Measurements from ENCODE around the gene GGPS1. TPM values are rescaled to one million over a fixed set of nuclear protein-coding genes. Genes with fewer than 3 reads are reported as not detected.
A peak's percentile ranks its signal among the peaks of the same experiment; 100 is the strongest.

The GGPS1 gene
- polyA plus RNA-seq, 3 donors, result 7.9 to 53.0 (median 45.8) TPM

GRCh38 chr1:235326719-235327558 is 1.4 kb upstream of the GGPS1 start:
- H3K9me3 ChIP-seq (replicated peaks in 1 of 2; ENCODE audit: control insufficient read depth in 1 of 2, insufficient read depth in 1 of 2, low read length in 2 of 2), result no peaks in the 10 kb centered on the region
- WGBS (ENCODE audit: insufficient coverage), result under 1% methylated on average over 75 of the region's 78 CpGs
- peak overlapping the region; percentile 71 for H3K4me2 ChIP-seq (replicated peaks; ENCODE audit: extremely low read depth, low read length, poor library complexity, severe bottlenecking)
- H2AFZ ChIP-seq (ENCODE audit: insufficient read depth, low read depth, low read length, poor library complexity, severe bottlenecking), result peak overlapping the region; percentile 70
- H3K9ac ChIP-seq (ENCODE audit: insufficient read depth, low read length, poor library complexity, severe bottlenecking), result peak overlapping the region; percentile 96
- H3K36me3 ChIP-seq (replicated peaks in 1 of 2; ENCODE audit: control insufficient read depth in 1 of 2, insufficient read depth in 2 of 2, low read length in 2 of 2), result peaks cover 2 to 9% of the 10 kb centered on the region in 2 donors
- peaks cover 8 to 13% of the 10 kb centered on the region in 2 donors for H3K36me3 Mint-ChIP-seq
- H3K27ac Mint-ChIP-seq, result peak overlapping the region; percentile 95 to 98 (median 97)
- no peaks in the 10 kb centered on the region for H3K27me3 ChIP-seq (ENCODE audit: control insufficient read depth in 2 of 2, insufficient read depth in 2 of 2, low read length in 2 of 2)
- TF ChIP-seq CTCF (IDR thresholded peaks at IDR 0.05), result no peak
- peaks cover 31 to 52% of the 10 kb centered on the region in 2 donors for H3K4me1 ChIP-seq (ENCODE audit: control insufficient read depth in 1 of 2, insufficient read depth in 2 of 2, low read length in 2 of 2)
- intact Hi-C loops (cut with micrococcal nuclease), result loop anchor here (5.0 to 10.0 kb wide), 5 partner anchors 40 to 202 kb away; partner anchors contain the start of genes B3GALNT2 (in 2 of the 2), RBM34 (in 1 of the 2), TBCE (in 1 of the 2) and TOMM20 (in 1 of the 2)
- H3K9me3 Mint-ChIP-seq, result no peaks in the 10 kb centered on the region
- peak; percentile 42 to 74 (median 62) for DNase-seq
- peak overlapping the region; percentile 73 to 99 (median 92) for H3K4me3 ChIP-seq (replicated peaks in 1 of 3; ENCODE audit: low read depth in 2 of 3, low read length in 3 of 3)
- peak overlapping the region; percentile 97 to 99 for H3K4me3 Mint-ChIP-seq
- H3K27me3 Mint-ChIP-seq (ENCODE audit: low read depth in 3 of 3), result peaks cover 0 to 2% (median 0%) of the 10 kb centered on the region in 3 donors
- H3K4me1 Mint-ChIP-seq, result peaks cover 25% of the 10 kb centered on the region
- H3K27ac ChIP-seq (ENCODE audit: low read depth in 1 of 2, low read length in 2 of 2), result peak overlapping the region; percentile 84 to 96
- peaks cover 90% of the 10 kb centered on the region for H3K79me2 ChIP-seq (ENCODE audit: insufficient read depth, low read length)
- H4K20me1 ChIP-seq (ENCODE audit: insufficient read depth, low read length), result peaks cover 77% of the 10 kb centered on the region

GRCh38 chr1:235327559-235328270 is 655 bp upstream of the GGPS1 start, which contains the start of gene ARID4B:
TSS of gene ARID4B (minus strand) at chr1:235328179. CDS start at chr1:235326919, 1,260 bp downstream.
- peaks cover 0 to under 1% of the 10 kb centered on the region in 2 donors for H3K36me3 ChIP-seq (replicated peaks in 1 of 2; ENCODE audit: control insufficient read depth in 1 of 2, insufficient read depth in 2 of 2, low read length in 2 of 2)
- H3K9ac ChIP-seq (ENCODE audit: insufficient read depth, low read length, poor library complexity, severe bottlenecking), result peak within 1 kb of the TSS; percentile 96
- peak within 1 kb of the TSS; percentile 93 for H3K4me2 ChIP-seq (replicated peaks; ENCODE audit: extremely low read depth, low read length, poor library complexity, severe bottlenecking)
- H3K79me2 ChIP-seq (ENCODE audit: insufficient read depth, low read length), result peaks cover 90% of the 10 kb centered on the region
- no peaks in the 10 kb centered on the region for H3K9me3 ChIP-seq (replicated peaks in 1 of 2; ENCODE audit: control insufficient read depth in 1 of 2, insufficient read depth in 1 of 2, low read length in 2 of 2)
- Mint-ChIP-seq H3K27ac (peak within 1 kb of the TSS; percentile 95 to 98 (median 97)), H3K9me3 (no peaks in the 10 kb centered on the region), H3K4me3 (peak within 1 kb of the TSS; percentile 97 to 99), H3K27me3 (ENCODE audit: low read depth in 3 of 3) (peaks cover 0 to 2% (median 0%) of the 10 kb centered on the region in 3 donors), H3K4me1 (peaks cover 29% of the 10 kb centered on the region), H3K36me3 (peaks cover under 1 to 7% of the 10 kb centered on the region in 2 donors)
- no peaks in the 10 kb centered on the region for H3K27me3 ChIP-seq (ENCODE audit: control insufficient read depth in 2 of 2, insufficient read depth in 2 of 2, low read length in 2 of 2)
- peak within 1 kb of the TSS; percentile 75 for H2AFZ ChIP-seq (ENCODE audit: insufficient read depth, low read depth, low read length, poor library complexity, severe bottlenecking)
- WGBS (ENCODE audit: insufficient coverage), result 0% methylated on average over 32 of the region's 58 CpGs
- H4K20me1 ChIP-seq (ENCODE audit: insufficient read depth, low read length), result peaks cover 77% of the 10 kb centered on the region
- TF ChIP-seq CTCF (IDR thresholded peaks at IDR 0.05), result no peak
- peak within 1 kb of the TSS; percentile 81 to 99 (median 92) for H3K4me3 ChIP-seq (replicated peaks in 1 of 3; ENCODE audit: low read depth in 2 of 3, low read length in 3 of 3)
- intact Hi-C loops (cut with micrococcal nuclease), result loop anchor here (2.0 to 10.0 kb wide), 6 partner anchors 39 to 203 kb away; partner anchors contain the start of genes B3GALNT2 (in 2 of the 2), TBCE (in 2 of the 2), RBM34 (in 1 of the 2) and TOMM20 (in 1 of the 2)
- no peak for DNase-seq
- peak within 1 kb of the TSS; percentile 90 to 96 for H3K27ac ChIP-seq (ENCODE audit: low read depth in 1 of 2, low read length in 2 of 2)
- H3K4me1 ChIP-seq (ENCODE audit: control insufficient read depth in 1 of 2, insufficient read depth in 2 of 2, low read length in 2 of 2), result peaks cover 33 to 60% of the 10 kb centered on the region in 2 donors
